WTC11 (cell line): Measurements from ENCODE around the gene RPRD1A. TPM values are rescaled to one million over a fixed set of nuclear protein-coding genes. Genes with fewer than 3 reads are reported as not detected.

Experiments
- ATAC-seq: fragments of 200-7000 bp; cut with Tn5 transposase; 2 replicates; pipeline ENCODE4 v1.10.0; 2021; ENCODE audit warnings: mild to moderate bottlenecking, moderate library complexity
- CTCF ChIA-PET: fragments of 300-600 bp; sonication (Branson Sonifier 250); formaldehyde crosslinking; loops from one replicate; lab custom pipeline; 2021; ENCODE audit warnings: antibody characterized with exemption; lab: Charles Lee
- POLR2A ChIA-PET: fragments of 350-600 bp; sonication (Branson Sonifier 250); formaldehyde crosslinking; loops from one replicate; lab custom pipeline; 2021; ENCODE audit warnings: antibody characterized with exemption; lab: Charles Lee
- DNase-seq: peaks from one replicate; pipeline ENCODE4 v3.0.0; 2021; ENCODE audit warnings: low spot score
- H3K27ac Mint-ChIP-seq: 2 replicates; pipeline ENCODE4 v1.8.0; 2021; ENCODE audit warnings: mixed read lengths
- H3K27me3 Mint-ChIP-seq: 2 replicates; pipeline ENCODE4 v1.8.0; 2021; ENCODE audit warnings: low read depth, mild to moderate bottlenecking, moderate library complexity, mixed read lengths
- H3K36me3 Mint-ChIP-seq: 2 replicates; pipeline ENCODE4 v1.8.0; 2021; ENCODE audit warnings: mixed read lengths
- H3K4me1 Mint-ChIP-seq: 2 replicates; pipeline ENCODE4 v1.8.0; 2022; ENCODE audit warnings: mixed read lengths
- H3K4me3 Mint-ChIP-seq: 2 replicates; pipeline ENCODE4 v1.8.0; 2021; ENCODE audit warnings: mild to moderate bottlenecking, moderate library complexity, mixed read lengths
- H3K9me3 Mint-ChIP-seq: 2 replicates; pipeline ENCODE4 v1.8.0; 2021; ENCODE audit warnings: mixed read lengths
- AR ChIP-seq: fragments of 250-450 bp; sonication (Bioruptor Pico); IDR thresholded peaks from 2 replicates; pipeline ENCODE4 v1.9.0; 2021; ENCODE audit warnings: mild to moderate bottlenecking
- ARID4B ChIP-seq: sonication (generic); formaldehyde crosslinking; IDR thresholded peaks from 2 replicates; pipeline ENCODE4 v1.8.0; 2023; ENCODE audit warnings: missing genetic modification reagents, mild to moderate bottlenecking, borderline replicate concordance
- ATF6 ChIP-seq: sonication (generic); formaldehyde crosslinking; IDR thresholded peaks from 2 replicates; pipeline ENCODE4 v1.8.1; 2023; ENCODE audit warnings: mild to moderate bottlenecking, missing genetic modification reagents
- E2F5 ChIP-seq: sonication (generic); formaldehyde crosslinking; IDR thresholded peaks from 2 replicates; pipeline ENCODE4 v1.8.1; 2022; ENCODE audit warnings: mild to moderate bottlenecking, moderate library complexity, missing genetic modification reagents
- ELF4 ChIP-seq: sonication (generic); formaldehyde crosslinking; IDR thresholded peaks from 2 replicates; pipeline ENCODE4 v1.8.1; 2022; ENCODE audit warnings: low read depth, mild to moderate bottlenecking, moderate library complexity, missing genetic modification reagents
- FOXP1 ChIP-seq: sonication (generic); formaldehyde crosslinking; IDR thresholded peaks from 2 replicates; pipeline ENCODE4 v1.8.0; 2022; ENCODE audit warnings: missing genetic modification reagents, mild to moderate bottlenecking, moderate library complexity, borderline replicate concordance
- GRHL2 ChIP-seq: fragments of 250-450 bp; sonication (Bioruptor Pico); IDR thresholded peaks from 2 replicates; pipeline ENCODE4 v1.8.0; 2022; ENCODE audit warnings: mild to moderate bottlenecking, moderate library complexity; ENCODE audit not compliant: insufficient replicate concordance, severe bottlenecking
- NFE2L1 ChIP-seq: sonication (generic); formaldehyde crosslinking; IDR thresholded peaks from 2 replicates; pipeline ENCODE4 v1.8.1; 2023; ENCODE audit warnings: missing genetic modification reagents
- OVOL2 ChIP-seq: fragments of 250-450 bp; sonication (Bioruptor Pico); IDR thresholded peaks from 2 replicates; pipeline ENCODE4 v1.9.0; 2021; ENCODE audit warnings: mild to moderate bottlenecking, borderline replicate concordance
- RORB ChIP-seq: fragments of 250-450 bp; sonication (Bioruptor Pico); IDR thresholded peaks from 2 replicates; pipeline ENCODE4 v1.9.0; 2021; ENCODE audit warnings: mild to moderate bottlenecking
- TEAD1 ChIP-seq: sonication (generic); formaldehyde crosslinking; IDR thresholded peaks from 2 replicates; pipeline ENCODE4 v1.8.0; 2022; ENCODE audit warnings: mild to moderate bottlenecking, missing genetic modification reagents
- USF2 ChIP-seq: sonication (generic); formaldehyde crosslinking; IDR thresholded peaks from 2 replicates; pipeline ENCODE4 v1.8.1; 2023; ENCODE audit warnings: mild to moderate bottlenecking, missing genetic modification reagents, moderate library complexity
- total RNA-seq: library from RNA; stranded (reverse); gene quantifications from 3 replicates; pipeline ENCODE4 v1.2.3, GENCODE V29; 2021

RPRD1A gene
- total RNA-seq, 1 experiment from 2014 or later: 115 TPM

- no peak for TF ChIP-seq E2F5 (CRISPR knock-in tag)
- TF ChIP-seq ATF6 (CRISPR knock-in tag): no peak
Observed at GRCh38 chr18:36015629-36016028, 51.7 kb downstream of the RPRD1A start (continued).

- H3K36me3 Mint-ChIP-seq: no peaks in the 10 kb centered on the region
- no peaks in the 10 kb centered on the region for H3K27me3 Mint-ChIP-seq
- H3K4me1 Mint-ChIP-seq: peaks cover 7% of the 10 kb centered on the region
- peak overlapping the region; percentile 6 for H3K27ac Mint-ChIP-seq
- DNase-seq (no peak), ATAC-seq (no peak)
- CTCF ChIA-PET: no interaction called here
- no peak overlapping the region for H3K4me3 Mint-ChIP-seq
- peaks cover 3% of the 10 kb centered on the region; the same call in 1 of the 2 replicates for H3K9me3 Mint-ChIP-seq
- TF ChIP-seq RORB (CRISPR knock-in tag): no peak
- TF ChIP-seq, all 79 proteins: peak for 0
- POLR2A ChIA-PET: no interaction called here
Observed at GRCh38 chr18:36012891-36013290, 54.5 kb downstream of the RPRD1A start.

- TF ChIP-seq TEAD1: no peak
- no peak for TF ChIP-seq ARID4B (CRISPR knock-in tag)
- no peak for TF ChIP-seq USF2 (CRISPR knock-in tag)
- no peak for TF ChIP-seq NFE2L1 (CRISPR knock-in tag)
- TF ChIP-seq ELF4 (CRISPR knock-in tag): no peak
- no peak for TF ChIP-seq OVOL2 (CRISPR knock-in tag)
- no peak for TF ChIP-seq GRHL2 (CRISPR knock-in tag)
- TF ChIP-seq FOXP1: no peak
- no peak for TF ChIP-seq RORB (CRISPR knock-in tag)
- no peak for TF ChIP-seq AR (CRISPR knock-in tag)
- Mint-ChIP-seq H3K9me3 (peaks cover 3% of the 10 kb centered on the region; the same call in 1 of the 2 replicates), H3K27ac (no peak overlapping the region), H3K36me3 (no peaks in the 10 kb centered on the region), H3K27me3 (no peaks in the 10 kb centered on the region), H3K4me1 (peaks cover 2% of the 10 kb centered on the region; the same call in 1 of the 2 replicates), H3K4me3 (no peak overlapping the region)
- CTCF ChIA-PET: no interaction called here
- ATAC-seq: peak; percentile 69
- no peak for DNase-seq
- POLR2A ChIA-PET: no interaction called here
Observed at GRCh38 chr18:36009214-36009613, 58.1 kb downstream of the RPRD1A start.
